NK-92 treated with Interleukin-12 subunit alpha and Interleukin-12 subunit beta, amount 100 ng/mL, for 24 hours (cell line): ENCODE measurements around the gene ACADL.

Experiments
- DNase-seq: peaks from one replicate; lab custom pipeline; 2025; lab: John Stamatoyannopoulos, UW

The ACADL gene

DNA sequence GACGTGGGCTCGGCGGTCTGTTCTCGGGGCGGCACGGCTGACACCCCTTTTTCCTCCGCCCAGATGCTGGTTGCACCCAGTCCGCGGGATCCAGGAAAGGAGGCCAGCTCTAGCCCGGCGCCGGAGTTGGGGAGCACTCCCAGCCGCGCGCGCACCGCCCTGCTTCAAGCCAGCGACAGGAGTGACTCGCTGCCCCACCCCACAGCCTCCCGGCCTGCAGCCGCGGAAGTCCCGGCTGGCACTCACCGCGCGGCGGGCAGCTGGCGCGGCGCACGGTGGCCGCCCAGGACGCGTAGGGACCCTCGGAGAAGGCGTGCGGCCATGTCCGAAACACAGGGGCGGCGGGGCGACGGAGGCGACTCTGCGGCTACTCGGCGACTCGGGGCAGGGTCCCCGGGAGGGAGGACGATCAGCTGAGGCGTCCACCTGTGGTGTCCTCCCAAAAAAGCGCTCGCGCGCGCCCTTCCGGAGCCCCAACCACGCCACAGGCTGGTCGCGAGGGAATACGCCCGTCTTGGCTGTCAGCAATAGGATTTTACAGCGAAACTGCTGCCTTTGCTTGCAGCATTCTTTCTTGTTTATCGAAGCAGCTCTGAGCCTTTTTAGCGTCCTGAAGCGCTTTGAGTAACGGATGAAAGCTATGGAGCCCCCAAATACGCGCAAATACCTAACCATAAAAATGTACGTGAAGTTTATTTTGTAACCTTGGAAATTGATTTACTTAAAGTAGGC lies at the start of gene ACADL:
Gene ACADL, minus strand, starts transcription at position 507 of the 732 bp plus-strand sequence. Its CDS starts 184 bp downstream, at position 323.
- no peak for DNase-seq

DNA sequence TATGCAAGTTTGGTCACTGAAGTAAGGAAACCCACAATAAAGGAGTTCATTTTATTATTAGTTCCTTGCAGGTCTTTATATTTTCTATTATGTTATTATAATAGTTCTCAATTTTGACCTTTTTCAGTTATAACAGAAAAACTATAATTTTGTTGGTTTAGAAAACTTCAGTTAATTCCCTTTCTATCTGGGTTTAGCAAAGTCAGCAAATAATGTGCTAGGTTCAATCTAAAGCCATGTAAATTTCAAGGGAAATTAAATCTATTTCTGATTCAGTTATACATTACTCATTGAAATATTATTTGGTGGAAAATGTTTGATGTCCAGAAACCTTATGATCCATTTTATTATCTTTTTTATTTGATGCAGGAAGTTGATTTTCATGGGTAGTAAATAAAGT lies 46.1 kb upstream of the ACADL start:
- no peak for DNase-seq

DNA sequence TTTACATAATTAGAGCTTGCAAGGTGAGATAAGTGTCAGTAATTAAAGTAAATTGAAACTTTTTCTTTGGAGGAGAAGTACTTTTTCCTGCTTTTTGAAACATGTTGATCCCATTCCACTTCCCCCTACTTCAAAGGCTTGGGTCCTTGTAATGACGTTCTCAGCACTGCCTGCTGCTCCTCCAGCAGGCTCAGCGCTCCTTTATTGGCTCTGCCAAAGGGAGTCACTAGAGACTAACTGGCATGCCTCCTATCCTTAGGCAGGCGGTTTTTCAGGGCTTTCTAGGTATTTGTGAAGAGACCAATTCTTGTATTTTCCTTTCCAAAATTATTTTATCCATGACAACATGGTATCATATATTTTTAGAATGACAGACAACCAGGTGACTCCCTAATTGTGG lies 43.9 kb upstream of the ACADL start:
- no peak for DNase-seq

DNA sequence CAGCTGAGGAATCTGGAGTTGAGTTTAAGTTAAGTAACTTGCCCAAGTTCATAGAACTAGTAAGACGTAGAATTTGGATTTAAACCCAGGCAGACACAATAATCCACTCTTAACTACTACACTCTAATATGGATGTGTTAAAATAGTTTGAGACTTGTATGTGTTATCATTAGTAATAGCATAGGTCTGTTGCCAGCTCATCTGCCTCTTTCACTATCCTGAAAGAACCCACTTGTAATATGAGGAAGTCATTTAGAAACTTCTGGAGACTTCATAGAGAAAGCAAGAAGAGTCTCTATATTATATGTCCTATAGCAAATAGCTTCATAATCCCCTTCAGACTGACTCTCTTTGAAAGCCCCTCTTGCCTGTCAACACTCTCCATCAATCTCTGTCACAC lies 43.0 kb upstream of the ACADL start:
- no peak for DNase-seq

DNA sequence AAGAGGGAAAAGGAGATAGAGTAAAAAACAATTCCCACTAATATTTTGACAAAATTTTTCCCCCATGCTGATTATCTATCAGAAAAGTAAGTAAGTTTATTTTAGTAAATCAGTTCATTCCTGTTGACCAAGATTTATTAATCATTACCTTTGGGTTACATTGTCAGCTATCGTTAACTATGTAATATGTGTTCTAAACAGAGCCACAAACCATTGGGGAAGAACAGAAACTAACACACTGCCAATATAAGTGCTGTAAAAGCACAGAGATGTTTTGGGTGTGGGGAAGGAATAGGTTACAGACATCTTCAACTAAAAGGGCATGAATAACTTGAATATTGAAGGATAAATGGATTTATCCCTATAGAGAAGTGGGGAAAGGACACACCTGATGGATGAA lies 42.5 kb upstream of the ACADL start:
- no peak for DNase-seq

DNA sequence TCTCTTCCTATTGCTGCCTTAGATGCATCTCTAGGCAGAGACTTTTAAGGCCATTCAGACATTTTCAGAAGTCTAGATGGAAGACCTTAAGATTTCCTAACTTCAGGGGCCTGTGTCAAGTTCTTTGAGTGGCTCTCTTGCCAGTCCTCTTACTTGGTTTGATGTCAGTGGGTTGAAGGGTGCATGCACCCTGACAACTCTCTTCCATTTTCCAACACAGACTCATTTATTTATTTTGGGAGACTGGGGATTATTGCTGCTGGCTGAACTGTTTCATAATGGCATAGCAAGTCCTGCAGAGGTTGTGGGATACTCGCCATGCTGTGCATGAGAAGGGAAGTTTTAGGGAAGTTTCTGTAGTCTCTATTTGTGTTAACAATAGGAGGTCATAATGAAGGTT lies 39.0 kb upstream of the ACADL start:
- DNase-seq = no peak

DNA sequence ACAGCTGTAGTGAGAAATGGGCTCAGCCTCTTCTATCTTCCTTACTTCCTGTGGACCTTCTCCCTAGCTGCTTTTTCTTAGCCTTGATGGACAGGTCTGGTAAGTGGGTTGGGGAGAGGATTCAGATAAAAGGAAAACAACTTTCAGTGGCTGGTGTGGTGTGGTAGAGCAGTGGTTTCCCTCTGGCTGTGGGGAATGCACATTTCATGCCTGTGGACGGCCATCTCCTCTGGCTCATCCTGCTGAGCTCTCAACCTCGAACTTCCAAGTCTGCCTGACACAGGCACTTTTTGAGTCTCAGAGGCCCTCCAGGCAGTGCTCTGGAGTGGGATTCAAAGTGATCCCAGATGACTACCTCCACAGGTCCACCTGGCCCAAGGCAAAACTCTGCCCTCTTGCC lies 38.6 kb upstream of the ACADL start:
- DNase-seq = no peak

DNA sequence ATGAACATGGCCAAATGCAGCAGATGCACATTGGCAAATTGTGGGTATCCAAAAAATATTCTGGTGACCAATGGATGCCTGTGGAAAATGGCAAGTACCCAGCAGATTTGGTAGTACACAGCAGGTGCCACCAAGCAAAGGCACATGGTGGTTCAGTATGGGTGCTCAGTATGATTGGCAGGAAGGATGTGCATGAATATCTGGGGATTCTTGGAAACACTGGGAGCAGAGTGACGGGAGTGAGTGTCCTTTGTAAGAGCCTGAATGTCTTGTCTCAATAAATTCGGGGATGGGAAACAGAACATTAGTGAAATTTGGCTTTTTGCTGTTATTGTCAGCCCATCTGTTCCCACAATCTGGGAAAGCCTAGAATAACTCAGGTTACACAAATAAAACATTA lies 36.8 kb upstream of the ACADL start:
- no peak for DNase-seq

DNA sequence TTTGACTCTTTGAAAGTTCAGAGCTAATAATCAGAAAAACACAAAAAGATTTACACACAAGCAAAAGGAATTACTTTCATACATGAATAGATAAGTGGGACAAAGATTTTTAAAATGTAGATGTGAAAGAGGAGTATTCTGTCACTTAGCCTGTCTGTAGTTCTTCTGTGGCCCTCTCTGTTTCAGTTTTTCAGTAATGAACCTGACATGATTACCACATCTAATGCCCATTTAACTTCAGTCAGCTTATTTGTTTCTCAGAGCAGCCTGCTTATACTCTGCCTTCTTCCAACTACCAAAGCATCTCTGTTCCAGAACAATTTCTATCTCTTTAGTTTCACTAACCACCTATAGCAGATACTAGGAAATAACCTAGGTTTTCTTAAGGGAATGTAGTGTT lies 34.4 kb upstream of the ACADL start:
- no peak for DNase-seq

DNA sequence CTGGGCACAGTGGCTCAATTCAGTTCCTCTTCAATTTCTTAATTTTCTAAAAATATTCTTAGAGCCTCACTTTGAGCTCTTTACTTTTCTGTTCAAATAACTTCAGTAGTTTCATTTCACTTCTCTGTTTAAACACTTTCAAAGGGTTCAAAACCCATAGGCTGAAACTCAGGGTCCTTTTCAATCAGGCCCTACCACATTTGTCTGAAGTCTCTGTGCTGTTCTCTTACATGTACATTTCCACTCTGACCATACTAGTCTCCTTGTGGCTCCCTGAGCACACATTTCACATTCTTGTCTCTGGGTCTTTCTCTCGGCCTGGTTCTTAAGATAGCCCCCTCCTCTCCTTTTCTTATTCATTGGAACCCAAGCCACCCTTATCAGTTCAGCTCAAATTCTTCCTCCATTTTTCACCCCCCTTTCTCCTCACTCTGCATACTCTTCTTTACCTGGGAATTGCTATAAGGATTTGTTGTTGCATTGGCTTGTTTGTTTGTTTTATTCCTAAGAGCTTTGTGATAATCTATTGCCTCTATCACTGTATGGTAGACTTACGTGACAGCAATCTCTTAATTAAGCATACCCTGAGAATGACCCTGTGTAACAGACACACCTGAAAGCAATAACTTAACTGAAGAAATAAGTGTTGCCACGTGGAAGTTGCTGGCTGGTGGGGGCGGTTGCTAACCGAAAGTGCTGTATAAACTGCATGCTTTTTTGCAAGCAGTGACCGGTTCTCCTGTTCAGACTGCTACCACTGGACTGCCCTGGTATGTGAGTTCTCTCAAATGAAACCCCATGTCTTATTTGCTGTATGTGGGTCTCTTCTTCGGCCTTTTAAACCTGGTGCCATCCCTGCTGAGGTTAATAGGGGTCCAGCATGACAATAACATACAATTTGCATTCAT lies 27.7 kb upstream of the ACADL start:
- DNase-seq = no peak

DNA sequence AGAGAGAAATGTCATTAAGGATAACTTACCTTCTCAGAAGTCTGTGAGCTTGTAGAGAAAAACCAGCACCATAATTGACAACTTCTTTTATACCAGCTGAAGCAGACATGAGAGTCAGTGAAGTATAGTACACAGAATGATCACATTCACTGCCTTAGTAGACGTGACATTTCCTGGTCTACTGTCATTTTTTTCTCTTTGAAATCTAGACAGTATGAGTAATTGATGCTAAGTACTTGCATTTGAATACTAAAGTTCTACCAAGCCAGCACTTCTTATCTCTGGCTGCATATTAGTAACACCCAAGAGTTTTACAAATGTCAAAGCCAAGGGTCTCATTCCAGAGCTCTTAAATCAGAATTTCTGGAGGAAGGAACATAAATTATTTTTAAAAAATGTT lies 25.4 kb upstream of the ACADL start:
- DNase-seq = no peak

DNA sequence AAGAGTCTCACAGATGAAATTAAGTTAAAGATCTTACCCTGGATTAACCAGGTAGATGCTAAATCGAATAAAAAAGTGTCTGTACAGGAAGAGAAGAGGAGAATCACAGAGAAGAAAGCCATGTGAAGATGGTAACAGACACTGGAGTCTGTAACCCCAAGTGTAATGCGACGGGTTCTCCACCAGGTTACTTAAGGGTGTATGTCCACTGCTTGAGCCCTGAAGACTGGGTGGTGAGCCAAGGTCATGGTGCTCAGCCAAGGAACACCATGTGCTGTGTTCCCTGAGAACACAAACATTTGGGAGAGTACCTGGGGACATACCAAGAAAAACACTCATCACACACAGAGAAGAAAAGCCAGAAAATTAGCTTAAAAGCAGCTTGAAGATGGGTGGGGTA lies 8.2 kb upstream of the ACADL start:
- DNase-seq = no peak

DNA sequence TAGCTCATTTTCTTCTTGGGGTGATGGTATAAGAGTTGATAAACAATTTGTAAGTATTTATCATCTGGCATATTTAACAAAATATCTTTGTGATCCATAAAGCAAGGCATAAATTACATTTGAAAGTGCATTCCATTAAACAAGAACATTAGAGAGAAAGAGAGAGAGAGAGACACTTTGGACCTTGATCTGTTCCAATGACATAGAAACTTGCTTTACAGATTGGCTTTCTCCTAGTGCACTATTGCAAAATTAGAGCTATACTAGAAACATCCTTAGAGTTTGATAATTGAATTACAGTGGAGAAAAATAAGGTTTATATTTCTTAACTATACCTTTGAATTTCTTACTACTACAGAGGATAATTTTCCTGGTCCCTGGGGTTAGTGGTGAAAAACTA lies 5.7 kb upstream of the ACADL start:
- DNase-seq = no peak

DNA sequence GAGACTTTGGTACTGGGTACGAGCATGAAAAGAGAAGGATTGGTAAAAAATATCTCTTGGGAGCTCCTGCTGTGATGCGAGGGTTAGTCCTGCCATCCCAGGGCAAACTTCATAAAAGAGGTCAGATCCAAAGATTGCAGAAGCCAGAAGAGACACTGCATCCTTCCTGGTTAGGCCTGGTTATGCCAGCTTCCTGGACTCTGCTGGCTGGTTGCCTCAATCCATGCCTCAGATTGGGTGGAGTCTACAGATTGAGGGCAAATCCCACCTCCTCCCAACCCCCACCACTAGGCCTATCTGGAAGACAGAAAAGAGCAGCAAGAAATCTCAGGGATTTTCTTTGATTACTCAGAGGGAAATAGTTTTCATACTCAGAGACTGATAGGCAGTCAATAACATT lies 5.3 kb upstream of the ACADL start:
- DNase-seq = no peak

DNA sequence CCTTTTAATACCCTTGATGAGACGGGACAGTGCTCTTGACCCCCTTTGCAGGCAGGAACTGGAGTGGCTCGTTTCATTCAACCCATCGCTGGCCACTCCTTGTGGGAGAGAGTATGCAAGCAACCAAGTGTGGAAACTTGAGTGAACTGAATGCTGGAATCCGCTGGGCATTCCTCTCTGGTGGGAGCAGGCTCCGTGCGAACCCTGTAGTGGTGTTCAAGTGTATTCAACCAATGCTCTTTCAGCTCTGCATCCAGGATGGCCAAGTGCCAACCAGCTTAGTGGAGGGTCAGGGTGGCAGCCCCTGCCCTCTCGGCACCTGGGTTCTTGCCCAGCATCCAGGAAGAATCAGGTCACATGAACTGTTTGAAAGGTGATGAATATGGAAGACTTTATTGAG lies 3.3 kb upstream of the ACADL start:
- DNase-seq = no peak

DNA sequence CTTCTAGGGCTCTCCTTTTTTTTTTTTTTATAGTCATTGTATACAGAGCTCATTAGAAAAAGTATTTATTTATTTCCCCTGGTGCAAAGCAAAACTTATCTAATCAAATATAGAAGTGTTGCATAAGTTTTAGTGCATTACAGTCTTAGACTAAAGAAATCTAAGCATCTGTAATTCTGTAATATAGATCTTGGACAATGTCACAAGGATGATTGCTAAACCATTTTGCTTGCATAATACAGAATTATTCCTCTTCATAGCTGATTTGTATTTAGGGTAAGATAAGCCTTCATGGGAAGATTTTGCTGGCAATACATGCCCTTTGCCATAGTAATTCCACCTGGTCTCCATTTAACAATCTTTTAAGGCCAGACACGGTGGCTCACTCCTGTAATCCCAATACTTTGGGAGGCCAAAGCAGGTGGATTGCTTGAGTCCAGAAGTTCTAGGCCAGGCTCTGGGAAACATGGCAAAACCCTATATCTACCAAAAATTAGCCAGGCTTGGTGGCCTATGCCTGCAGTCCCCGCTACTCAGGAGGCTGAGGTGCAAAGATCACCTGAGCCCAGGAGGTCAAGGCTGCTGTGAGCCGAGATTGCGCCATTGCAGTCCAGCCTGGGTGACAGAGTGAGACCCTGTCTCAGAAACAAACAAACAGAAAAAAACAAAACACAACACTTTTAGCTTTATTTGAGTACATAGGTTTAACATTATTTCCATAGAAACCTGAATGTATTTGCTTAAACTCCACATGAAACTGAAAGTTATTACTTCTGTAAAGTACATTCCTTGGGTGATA lies 2.2 kb upstream of the ACADL start:
- no peak for DNase-seq

DNA sequence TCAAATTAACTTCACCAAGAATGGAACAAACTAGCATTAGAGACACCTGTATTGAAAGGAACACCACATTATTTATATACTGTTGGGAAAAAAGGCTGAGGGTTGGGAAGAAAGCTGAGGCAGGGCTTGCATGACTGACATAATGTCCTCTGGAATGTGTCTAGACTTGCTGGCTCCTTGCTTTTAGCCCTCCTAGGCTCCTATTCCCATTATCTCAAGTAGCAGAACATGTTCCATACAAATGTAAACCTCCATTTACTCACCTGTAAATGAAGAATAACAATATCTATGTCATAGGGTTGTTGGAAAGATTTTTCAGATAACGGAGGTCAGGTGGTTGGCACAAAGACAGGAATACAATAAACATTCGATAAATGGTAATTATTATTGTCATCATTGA lies 976 bp upstream of the ACADL start:
- no peak for DNase-seq

DNA sequence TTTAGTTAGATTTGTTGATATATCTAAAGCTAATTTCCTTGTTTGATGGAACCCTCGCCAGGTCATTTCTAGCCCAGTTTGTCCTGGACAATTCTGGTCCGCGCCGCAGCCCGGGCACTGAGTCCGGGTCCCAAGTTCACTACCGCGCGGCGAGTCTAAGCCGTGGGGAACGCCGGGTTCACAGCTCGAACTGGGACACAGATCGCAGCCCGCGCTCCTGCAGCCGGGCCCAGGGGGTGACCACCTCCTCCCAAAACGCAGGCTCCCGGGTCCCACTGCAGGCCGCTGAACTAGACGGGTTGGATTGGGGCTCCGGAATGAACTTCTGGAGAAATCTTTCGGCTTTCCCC lies 681 bp downstream of the ACADL start:
- DNase-seq = no peak

DNA sequence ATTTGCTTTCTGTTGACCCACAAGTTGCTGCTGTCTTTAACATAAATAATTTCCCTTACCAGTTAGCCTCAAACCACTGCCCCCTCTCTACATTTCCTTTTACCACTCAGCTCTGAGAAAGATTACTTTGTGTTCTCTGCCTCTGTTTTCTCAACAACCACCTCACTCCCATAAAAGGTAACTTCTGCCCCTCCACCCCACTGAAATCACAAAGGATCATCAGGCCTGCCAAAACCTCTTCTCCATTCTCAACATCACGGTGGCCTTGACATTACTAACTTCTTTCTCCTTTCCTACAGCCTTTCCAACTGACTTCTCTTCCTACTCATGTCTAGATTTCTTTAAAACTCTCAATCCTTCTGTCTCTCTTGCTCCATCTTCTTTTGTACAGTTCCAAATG lies 10.1 kb downstream of the ACADL start:
- DNase-seq = no peak

DNA sequence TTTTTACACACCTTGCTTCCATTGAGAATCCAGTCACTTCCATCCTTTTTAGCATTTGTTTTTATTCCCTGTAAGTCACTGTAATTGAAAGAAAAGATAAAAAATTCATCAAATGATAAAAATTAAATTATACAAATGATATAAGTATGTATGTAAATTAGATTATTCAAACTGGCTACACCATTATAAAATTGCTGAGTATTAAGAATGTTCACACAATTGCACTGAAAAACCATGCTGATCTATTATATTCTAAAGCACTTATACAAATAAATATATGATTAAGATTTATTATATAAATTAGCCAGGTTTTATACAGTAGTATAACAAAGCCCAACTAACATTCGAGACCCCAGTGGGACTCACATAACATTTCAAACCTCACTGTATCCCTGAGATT lies 15.1 kb downstream of the ACADL start:
- no peak for DNase-seq

DNA sequence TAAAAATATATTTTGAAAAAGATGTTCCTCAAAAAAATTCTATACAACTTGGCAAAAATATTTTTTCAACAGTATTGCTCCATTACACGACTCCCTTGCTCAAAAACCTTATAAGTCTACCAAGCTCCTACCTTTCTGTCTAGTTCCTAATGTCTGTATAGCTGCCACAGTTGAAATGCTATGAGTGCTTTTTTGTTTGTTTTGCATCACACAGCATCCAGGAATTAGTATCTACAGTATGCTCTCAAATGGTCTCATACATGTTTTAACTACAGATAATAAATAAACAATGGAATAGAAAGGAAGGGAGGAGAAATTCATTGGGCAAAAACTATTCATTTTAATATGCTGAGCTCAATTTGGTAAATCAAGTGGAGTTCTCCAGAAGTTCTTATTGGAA lies 17.3 kb downstream of the ACADL start:
- DNase-seq = no peak

DNA sequence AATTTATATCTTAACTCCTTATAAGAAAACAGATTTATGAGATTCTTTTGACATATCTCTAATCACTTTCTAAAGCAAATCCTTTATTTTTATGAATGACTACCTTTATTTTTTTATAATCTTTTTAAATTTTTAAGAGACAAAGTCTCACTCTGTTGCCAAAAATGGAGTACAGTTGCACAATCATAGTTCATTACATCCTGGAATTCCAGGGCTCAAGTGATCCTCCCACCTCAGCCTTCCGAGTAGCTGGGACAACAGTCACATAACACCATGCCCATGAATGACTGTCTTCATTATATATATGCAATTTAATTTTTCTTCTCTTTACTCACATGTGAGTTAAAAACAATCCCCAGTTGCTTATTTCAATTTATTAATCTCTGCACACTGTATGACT lies 21.7 kb downstream of the ACADL start:
- DNase-seq = no peak

DNA sequence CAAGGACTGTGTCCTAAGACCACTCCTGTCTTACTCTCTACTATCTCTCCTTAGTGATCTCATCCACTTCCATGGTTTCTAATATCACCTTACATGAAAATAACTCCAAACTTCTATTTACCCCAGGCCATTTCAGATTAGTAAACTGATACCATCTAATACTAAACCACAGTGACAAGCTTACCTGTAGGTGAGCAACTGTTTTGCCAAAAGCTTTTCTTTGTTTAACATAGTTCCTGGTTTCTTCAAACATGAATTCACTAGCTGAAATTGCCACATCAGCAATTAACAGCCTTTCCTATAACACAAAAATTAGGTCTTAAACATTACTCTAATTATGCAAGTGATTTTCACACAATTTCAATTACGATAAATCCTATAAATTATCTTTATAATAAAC lies 22.1 kb downstream of the ACADL start:
- no peak for DNase-seq
